Measurements from ENCODE around the gene SET. TPM values are rescaled to one million over a fixed set of nuclear protein-coding genes. Genes with fewer than 3 reads are reported as not detected.
"Not testable (repeated sequence)": the region's sequence is repeated elsewhere in the genome, so short reads cannot be mapped to it uniquely, and the experiment has no call there.

The SET gene
- total RNA-seq, 1 experiment from 2014 or later: 745 TPM

DNA sequence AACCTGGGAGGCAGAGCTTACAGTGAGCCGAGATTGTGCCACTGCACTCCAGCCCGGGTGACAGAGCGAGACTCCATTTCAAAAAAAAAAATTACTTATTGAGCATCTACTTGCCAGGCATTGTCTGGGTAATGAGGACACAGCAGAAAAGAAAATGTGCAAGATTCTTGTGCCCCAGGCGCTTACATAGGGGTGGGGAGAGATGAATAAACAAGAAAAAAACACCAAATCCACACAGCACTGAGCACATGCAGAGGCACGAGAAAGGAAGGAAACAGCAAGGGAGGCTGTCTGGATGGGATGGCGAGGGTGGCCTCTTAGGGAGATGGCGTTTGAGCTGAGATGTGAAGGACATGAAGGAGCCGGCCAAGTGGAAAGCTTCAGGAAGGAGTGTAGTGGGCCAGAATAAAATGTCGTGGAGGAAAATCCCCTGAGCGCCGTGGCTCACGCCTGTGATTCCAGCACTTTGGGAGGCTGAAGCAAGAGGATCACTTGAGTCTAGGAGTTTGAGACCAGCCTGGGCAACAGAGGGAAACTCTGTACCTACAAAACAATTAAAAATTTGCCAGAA is 46.3 kb upstream of the SET start:
- Histone ChIP-seq H3K4me3 (ENCODE audit: low read depth, low read length) (no peak overlapping the region), H3K4me1 (no peaks in the 10 kb centered on the region), H3K9me3 (no peaks in the 10 kb centered on the region), H3K27me3 (replicated peaks; ENCODE audit: control insufficient read depth, insufficient read depth, low read length) (no peaks in the 10 kb centered on the region), H3K36me3 (ENCODE audit: control insufficient read depth, insufficient read depth, low read length) (no peaks in the 10 kb centered on the region; the same call in 1 of the 2 replicates)
- Mint-ChIP-seq H3K4me1 (ENCODE audit: low read depth, unreplicated experiment) (peaks cover 6% of the 10 kb centered on the region), H3K36me3 (ENCODE audit: insufficient read depth, unreplicated experiment) (peaks cover 47% of the 10 kb centered on the region), H3K4me3 (ENCODE audit: unreplicated experiment) (no peak overlapping the region), H3K9me3 (ENCODE audit: unreplicated experiment) (no peaks in the 10 kb centered on the region), H3K27ac (ENCODE audit: unreplicated experiment) (peak overlapping the region; percentile 77), H3K27me3 (ENCODE audit: insufficient read depth, unreplicated experiment) (no peaks in the 10 kb centered on the region)
- intact Hi-C loops (cut with micrococcal nuclease; ENCODE audit: unreplicated experiment): no loop called here
- no TSS peak for BruUV-seq (replicated peaks)
- TF ChIP-seq, protein P1, sequence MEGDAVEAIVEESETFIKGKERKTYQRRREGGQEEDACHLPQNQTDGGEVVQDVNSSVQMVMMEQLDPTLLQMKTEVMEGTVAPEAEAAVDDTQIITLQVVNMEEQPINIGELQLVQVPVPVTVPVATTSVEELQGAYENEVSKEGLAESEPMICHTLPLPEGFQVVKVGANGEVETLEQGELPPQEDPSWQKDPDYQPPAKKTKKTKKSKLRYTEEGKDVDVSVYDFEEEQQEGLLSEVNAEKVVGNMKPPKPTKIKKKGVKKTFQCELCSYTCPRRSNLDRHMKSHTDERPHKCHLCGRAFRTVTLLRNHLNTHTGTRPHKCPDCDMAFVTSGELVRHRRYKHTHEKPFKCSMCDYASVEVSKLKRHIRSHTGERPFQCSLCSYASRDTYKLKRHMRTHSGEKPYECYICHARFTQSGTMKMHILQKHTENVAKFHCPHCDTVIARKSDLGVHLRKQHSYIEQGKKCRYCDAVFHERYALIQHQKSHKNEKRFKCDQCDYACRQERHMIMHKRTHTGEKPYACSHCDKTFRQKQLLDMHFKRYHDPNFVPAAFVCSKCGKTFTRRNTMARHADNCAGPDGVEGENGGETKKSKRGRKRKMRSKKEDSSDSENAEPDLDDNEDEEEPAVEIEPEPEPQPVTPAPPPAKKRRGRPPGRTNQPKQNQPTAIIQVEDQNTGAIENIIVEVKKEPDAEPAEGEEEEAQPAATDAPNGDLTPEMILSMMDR (IDR thresholded peaks at IDR 0.05; ENCODE audit: insufficient read depth in 1 of 2, low read depth in 1 of 2, low read length in 1 of 2, severe bottlenecking in 1 of 2, unreplicated experiment in 1 of 2): no peak
- ChIA-PET POLR2A (no interaction called here), CTCF (no interaction called here)
- DNase-seq: no peak

DNA sequence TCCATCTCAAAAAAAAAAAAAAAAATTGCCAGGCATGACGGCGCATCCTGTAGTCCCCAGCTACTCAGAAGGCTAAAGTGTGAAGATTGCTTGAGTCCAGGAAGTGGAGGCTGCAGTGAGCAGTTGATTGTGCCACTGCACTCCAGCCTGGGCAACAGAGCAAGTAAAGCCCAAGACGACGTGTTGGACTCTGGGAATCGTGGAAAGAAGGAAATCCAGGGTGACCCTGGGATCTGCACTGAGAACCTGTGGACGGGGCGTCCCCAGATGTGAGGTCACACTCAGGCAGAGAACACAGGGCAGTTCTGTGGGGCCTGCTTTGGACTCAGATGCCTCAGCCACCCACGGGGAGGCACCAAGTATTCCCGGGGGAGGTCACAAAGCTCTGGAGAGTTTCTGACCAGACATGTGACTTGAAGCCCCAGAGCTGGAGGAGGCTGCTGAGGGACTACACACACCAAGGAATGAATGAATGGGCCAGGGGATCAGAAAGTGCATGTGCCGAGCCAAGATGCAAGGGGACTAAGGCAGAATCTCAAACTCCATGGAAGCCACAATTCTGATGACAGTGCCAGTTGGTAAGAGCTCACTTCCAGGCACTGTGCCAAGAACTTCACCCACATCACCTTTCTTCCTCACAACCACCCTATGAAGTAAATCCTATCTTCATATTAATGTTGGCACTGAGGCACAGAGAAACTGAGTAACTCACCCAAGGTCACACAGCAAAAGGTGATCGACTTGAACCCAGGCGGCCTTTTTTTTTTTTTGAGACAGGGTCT is 45.3 kb upstream of the SET start:
- H3K27me3 ChIP-seq (replicated peaks; ENCODE audit: control insufficient read depth, insufficient read depth, low read length): no peaks in the 10 kb centered on the region
- H3K4me3 ChIP-seq (ENCODE audit: low read depth, low read length): no peak overlapping the region
- DNase-seq: no peak
- Mint-ChIP-seq H3K4me3 (ENCODE audit: unreplicated experiment) (no peak overlapping the region), H3K36me3 (ENCODE audit: insufficient read depth, unreplicated experiment) (peaks cover 44% of the 10 kb centered on the region), H3K4me1 (ENCODE audit: low read depth, unreplicated experiment) (peaks cover 6% of the 10 kb centered on the region), H3K27ac (ENCODE audit: unreplicated experiment) (no peak overlapping the region), H3K27me3 (ENCODE audit: insufficient read depth, unreplicated experiment) (no peaks in the 10 kb centered on the region), H3K9me3 (ENCODE audit: unreplicated experiment) (no peaks in the 10 kb centered on the region)
- ChIA-PET CTCF (no interaction called here), POLR2A (interaction anchor here (0.7 kb wide), 1 partner anchor 38 kb away, joined by 4 read pairs; no protein-coding TSS in a partner anchor)
- H3K4me1 ChIP-seq: no peaks in the 10 kb centered on the region
- H3K36me3 ChIP-seq (ENCODE audit: control insufficient read depth, insufficient read depth, low read length): no peaks in the 10 kb centered on the region; the same call in 1 of the 2 replicates
- TF ChIP-seq, protein P1 (IDR thresholded peaks at IDR 0.05; ENCODE audit: insufficient read depth in 1 of 2, low read depth in 1 of 2, low read length in 1 of 2, severe bottlenecking in 1 of 2, unreplicated experiment in 1 of 2): no peak
- BruUV-seq (replicated peaks): no TSS peak
- intact Hi-C loops (cut with micrococcal nuclease; ENCODE audit: unreplicated experiment): no loop called here
- no peaks in the 10 kb centered on the region for H3K9me3 ChIP-seq

DNA sequence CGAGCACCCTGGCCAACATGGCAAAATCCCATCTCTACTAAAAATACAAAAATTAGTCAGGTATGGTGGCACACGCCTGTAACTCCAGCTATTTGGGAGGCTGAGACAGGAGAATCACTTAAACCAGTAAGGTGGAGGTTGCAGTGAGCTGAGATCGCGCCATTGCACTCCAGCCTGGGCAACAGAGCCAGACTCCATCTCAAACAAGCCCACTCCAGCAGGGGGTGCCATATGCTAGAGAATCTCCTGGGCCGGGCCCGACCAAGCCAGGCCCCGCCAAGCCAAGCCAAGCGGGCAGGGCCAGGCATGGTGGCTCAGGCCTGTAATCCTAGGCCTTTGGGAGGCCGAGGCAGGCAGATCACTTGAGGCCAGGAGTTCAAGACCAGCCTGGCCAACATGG is 40.8 kb upstream of the SET start:
- H3K4me1 Mint-ChIP-seq (ENCODE audit: low read depth, unreplicated experiment); H3K27me3 ChIP-seq (replicated peaks; ENCODE audit: control insufficient read depth, insufficient read depth, low read length); H3K36me3 ChIP-seq (ENCODE audit: control insufficient read depth, insufficient read depth, low read length); H3K4me3 Mint-ChIP-seq (ENCODE audit: unreplicated experiment); H3K27me3 Mint-ChIP-seq (ENCODE audit: insufficient read depth, unreplicated experiment); H3K27ac Mint-ChIP-seq (ENCODE audit: unreplicated experiment); H3K9me3 ChIP-seq; H3K4me3 ChIP-seq (ENCODE audit: low read depth, low read length); BruUV-seq (replicated peaks); H3K4me1 ChIP-seq; H3K9me3 Mint-ChIP-seq (ENCODE audit: unreplicated experiment); intact Hi-C loops (cut with micrococcal nuclease; ENCODE audit: unreplicated experiment): not testable (repeated sequence)
- ChIA-PET CTCF (interaction anchor here (0.7 to 1.5 kb wide), 2 partner anchors 13 to 36 kb away, joined by 4 to 7 read pairs; no protein-coding TSS in a partner anchor), POLR2A (interaction anchor here (0.5 kb wide), 1 partner anchor 41 kb away, joined by 3 read pairs; the partner anchor contains the start of gene SET)
- TF ChIP-seq, protein P1 (IDR thresholded peaks at IDR 0.05; ENCODE audit: insufficient read depth in 1 of 2, low read depth in 1 of 2, low read length in 1 of 2, severe bottlenecking in 1 of 2, unreplicated experiment in 1 of 2): peak; percentile 2 to 14
- peak; percentile 49 to 68 for DNase-seq
- H3K36me3 Mint-ChIP-seq (ENCODE audit: insufficient read depth, unreplicated experiment): peaks cover 27% of the 10 kb centered on the region

All from Caco-2 (cell line).